Effector memory CD8-positive, alpha-beta T cell (primary cell): ENCODE data around the gene MED13L.
A peak's percentile ranks its signal among the peaks of the same experiment; 100 is the strongest.

ENCODE experiments used
- ATAC-seq: fragments of 150-1000 bp; cut with Tn5 transposase; replicated peaks from 2 replicates; pipeline ENCODE4 v1.10.0; 2021; ENCODE audit warnings: mild to moderate bottlenecking, moderate library complexity
- DNase-seq, 3 experiments: peaks; one replicate each; pipeline ENCODE4 v3.0.0; 2021
- H3K27ac Mint-ChIP-seq, 2 donors: one replicate each; pipeline ENCODE4 v1.8.0; 2022; ENCODE audit warnings: mild to moderate bottlenecking in 2 of 2, mixed read lengths in 2 of 2, moderate library complexity in 2 of 2
- H3K27me3 Mint-ChIP-seq, 2 donors: one replicate each; pipeline ENCODE4 v1.8.0; 2022; ENCODE audit warnings: mixed read lengths in 2 of 2
- H3K36me3 Mint-ChIP-seq: one replicate; pipeline ENCODE4 v1.8.0; 2022; ENCODE audit warnings: mild to moderate bottlenecking, moderate library complexity, mixed read lengths; ENCODE audit not compliant: insufficient read depth
- H3K4me1 Mint-ChIP-seq, 2 donors: one replicate each; pipeline ENCODE4 v1.8.0; 2022; ENCODE audit warnings: low read depth in 2 of 2, mixed read lengths in 2 of 2
- H3K4me3 Mint-ChIP-seq, 2 donors: one replicate each; pipeline ENCODE4 v1.8.0; 2022; ENCODE audit warnings: mild to moderate bottlenecking in 2 of 2, mixed read lengths in 2 of 2, moderate library complexity in 2 of 2
- H3K9me3 Mint-ChIP-seq, 2 donors: one replicate each; pipeline ENCODE4 v1.8.0; 2022; ENCODE audit warnings: mixed read lengths in 2 of 2

MED13L gene

GRCh38 chr12:115972241-115972640 lies 305.3 kb downstream of the MED13L start:
- H3K27ac Mint-ChIP-seq: peak overlapping the region in 1 of 2 donors; percentile 50
- peaks cover 0 to 3% of the 10 kb centered on the region in 2 donors for H3K4me1 Mint-ChIP-seq
- no peaks in the 10 kb centered on the region for H3K9me3 Mint-ChIP-seq
- H3K27me3 Mint-ChIP-seq: no peaks in the 10 kb centered on the region
- no peak overlapping the region for H3K4me3 Mint-ChIP-seq
- H3K36me3 Mint-ChIP-seq: peaks cover 57% of the 10 kb centered on the region
- DNase-seq (no peak), ATAC-seq (no peak)

- Mint-ChIP-seq H3K27me3 (no peaks in the 10 kb centered on the region), H3K36me3 (peaks cover 73% of the 10 kb centered on the region), H3K4me3 (no peak overlapping the region), H3K4me1 (peaks cover 0 to 3% of the 10 kb centered on the region in 2 donors), H3K27ac (no peak overlapping the region), H3K9me3 (no peaks in the 10 kb centered on the region)
- no peak for DNase-seq
- no peak for ATAC-seq
These were observed 309.3 kb downstream of the MED13L start for GRCh38 chr12:115968211-115968610.

GRCh38 chr12:115966376-115966775 lies 311.1 kb downstream of the MED13L start:
- Mint-ChIP-seq H3K27ac (no peak overlapping the region), H3K27me3 (no peaks in the 10 kb centered on the region), H3K4me1 (peaks cover 2 to 3% of the 10 kb centered on the region in 2 donors), H3K9me3 (no peaks in the 10 kb centered on the region), H3K4me3 (no peak overlapping the region), H3K36me3 (peaks cover 79% of the 10 kb centered on the region)
- no peak for ATAC-seq
- no peak for DNase-seq

- no peak for DNase-seq
- H3K9me3 Mint-ChIP-seq: no peaks in the 10 kb centered on the region
- no peaks in the 10 kb centered on the region for H3K27me3 Mint-ChIP-seq
- H3K36me3 Mint-ChIP-seq: peaks cover 79% of the 10 kb centered on the region
- no peak overlapping the region for H3K4me3 Mint-ChIP-seq
- peaks cover 3 to 7% of the 10 kb centered on the region in 2 donors for H3K4me1 Mint-ChIP-seq
- ATAC-seq: no peak
- H3K27ac Mint-ChIP-seq: peak overlapping the region; percentile 13 to 85
These were observed 312.9 kb downstream of the MED13L start for GRCh38 chr12:115964626-115965025.

GRCh38 chr12:115964214-115964613 lies 313.3 kb downstream of the MED13L start:
- peaks cover 76% of the 10 kb centered on the region for H3K36me3 Mint-ChIP-seq
- no peaks in the 10 kb centered on the region for H3K27me3 Mint-ChIP-seq
- no peak for ATAC-seq
- H3K4me3 Mint-ChIP-seq: no peak overlapping the region
- no peaks in the 10 kb centered on the region for H3K9me3 Mint-ChIP-seq
- peaks cover 2 to 7% of the 10 kb centered on the region in 2 donors for H3K4me1 Mint-ChIP-seq
- peak overlapping the region; percentile 13 to 85 for H3K27ac Mint-ChIP-seq
- no peak for DNase-seq

- H3K9me3 Mint-ChIP-seq: no peaks in the 10 kb centered on the region
- H3K36me3 Mint-ChIP-seq: peaks cover 68% of the 10 kb centered on the region
- no peak overlapping the region for H3K4me3 Mint-ChIP-seq
- no peak overlapping the region for H3K27ac Mint-ChIP-seq
- ATAC-seq (no peak), DNase-seq (no peak)
- H3K4me1 Mint-ChIP-seq: peaks cover 0 to 7% of the 10 kb centered on the region in 2 donors
- no peaks in the 10 kb centered on the region for H3K27me3 Mint-ChIP-seq
These were observed 315.3 kb downstream of the MED13L start for GRCh38 chr12:115962216-115962615.

- Mint-ChIP-seq H3K4me3 (no peak overlapping the region), H3K9me3 (no peaks in the 10 kb centered on the region), H3K27me3 (no peaks in the 10 kb centered on the region), H3K36me3 (peaks cover 63% of the 10 kb centered on the region), H3K27ac (peak overlapping the region in 1 of 2 donors; percentile 45), H3K4me1 (peaks cover 0 to 7% of the 10 kb centered on the region in 2 donors)
- DNase-seq (no peak), ATAC-seq (no peak)
These were observed 316.4 kb downstream of the MED13L start for GRCh38 chr12:115960868-115961802.

- Mint-ChIP-seq H3K27me3 (no peaks in the 10 kb centered on the region), H3K4me1 (peaks cover 0 to 7% of the 10 kb centered on the region in 2 donors), H3K4me3 (no peak overlapping the region), H3K36me3 (peaks cover 31% of the 10 kb centered on the region), H3K9me3 (no peaks in the 10 kb centered on the region), H3K27ac (peak overlapping the region; percentile 23 to 44)
- no peak for ATAC-seq
- DNase-seq: no peak
These were observed 319.7 kb downstream of the MED13L start for GRCh38 chr12:115957686-115958290.

- H3K4me3 Mint-ChIP-seq: no peak overlapping the region
- H3K9me3 Mint-ChIP-seq: no peaks in the 10 kb centered on the region
- DNase-seq (no peak), ATAC-seq (no peak)
- peaks cover 0 to 7% of the 10 kb centered on the region in 2 donors for H3K4me1 Mint-ChIP-seq
- H3K27me3 Mint-ChIP-seq: no peaks in the 10 kb centered on the region
- peaks cover 20% of the 10 kb centered on the region for H3K36me3 Mint-ChIP-seq
- H3K27ac Mint-ChIP-seq: no peak overlapping the region
These were observed 320.8 kb downstream of the MED13L start for GRCh38 chr12:115956659-115957058.

- ATAC-seq: no peak
- Mint-ChIP-seq H3K27me3 (no peaks in the 10 kb centered on the region), H3K4me1 (peaks cover 0 to 5% of the 10 kb centered on the region in 2 donors), H3K4me3 (no peak overlapping the region), H3K9me3 (no peaks in the 10 kb centered on the region), H3K27ac (no peak overlapping the region), H3K36me3 (peaks cover 19% of the 10 kb centered on the region)
- no peak for DNase-seq
These were observed 321.3 kb downstream of the MED13L start for GRCh38 chr12:115956236-115956635.

- no peak overlapping the region for H3K27ac Mint-ChIP-seq
- peaks cover 9% of the 10 kb centered on the region for H3K36me3 Mint-ChIP-seq
- no peak overlapping the region for H3K4me3 Mint-ChIP-seq
- no peaks in the 10 kb centered on the region for H3K9me3 Mint-ChIP-seq
- no peaks in the 10 kb centered on the region for H3K27me3 Mint-ChIP-seq
- ATAC-seq (no peak), DNase-seq (no peak)
- no peaks in the 10 kb centered on the region for H3K4me1 Mint-ChIP-seq
These were observed 324.0 kb downstream of the MED13L start for GRCh38 chr12:115953450-115953849.

- ATAC-seq (no peak), DNase-seq (no peak)
- H3K27ac Mint-ChIP-seq: no peak overlapping the region
- H3K9me3 Mint-ChIP-seq: no peaks in the 10 kb centered on the region
- no peaks in the 10 kb centered on the region for H3K27me3 Mint-ChIP-seq
- no peaks in the 10 kb centered on the region for H3K4me1 Mint-ChIP-seq
- no peak overlapping the region for H3K4me3 Mint-ChIP-seq
- H3K36me3 Mint-ChIP-seq: peaks cover 12% of the 10 kb centered on the region
These were observed 324.5 kb downstream of the MED13L start for GRCh38 chr12:115953031-115953430.

- Mint-ChIP-seq H3K36me3 (peaks cover 12% of the 10 kb centered on the region), H3K9me3 (no peaks in the 10 kb centered on the region), H3K27ac (no peak overlapping the region), H3K4me3 (no peak overlapping the region), H3K27me3 (no peaks in the 10 kb centered on the region), H3K4me1 (no peaks in the 10 kb centered on the region)
- DNase-seq: no peak
- ATAC-seq: no peak
These were observed 326.5 kb downstream of the MED13L start for GRCh38 chr12:115950959-115951358.

GRCh38 chr12:115949675-115950074 lies 327.8 kb downstream of the MED13L start:
- DNase-seq: no peak
- H3K9me3 Mint-ChIP-seq: no peaks in the 10 kb centered on the region
- no peaks in the 10 kb centered on the region for H3K4me1 Mint-ChIP-seq
- H3K27ac Mint-ChIP-seq: no peak overlapping the region
- H3K36me3 Mint-ChIP-seq: peaks cover 12% of the 10 kb centered on the region
- H3K4me3 Mint-ChIP-seq: no peak overlapping the region
- ATAC-seq: no peak
- no peaks in the 10 kb centered on the region for H3K27me3 Mint-ChIP-seq
